ENCODE results near the gene C14orf132.

DNA sequence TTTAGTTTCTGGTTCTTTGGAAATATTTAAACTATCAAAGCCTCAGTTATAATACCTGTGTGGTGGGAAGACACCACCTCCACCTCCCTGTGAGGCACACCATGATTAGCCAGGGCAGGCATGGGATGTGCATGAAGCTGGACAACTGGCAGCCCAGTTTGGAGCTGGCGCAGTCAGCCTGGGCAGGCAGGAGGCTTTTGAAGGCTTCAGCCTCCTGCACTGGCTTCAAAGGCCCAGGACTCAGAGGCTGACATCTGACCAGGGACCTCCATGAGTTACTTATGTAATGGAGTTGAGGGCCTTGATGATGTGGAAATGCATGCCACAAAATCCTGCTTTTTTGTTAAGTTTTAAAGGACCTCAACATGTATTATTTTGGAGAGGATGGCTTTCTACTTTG is 30.3 kb downstream of the C14orf132 start:
- TF ChIP-seq, protein P1, sequence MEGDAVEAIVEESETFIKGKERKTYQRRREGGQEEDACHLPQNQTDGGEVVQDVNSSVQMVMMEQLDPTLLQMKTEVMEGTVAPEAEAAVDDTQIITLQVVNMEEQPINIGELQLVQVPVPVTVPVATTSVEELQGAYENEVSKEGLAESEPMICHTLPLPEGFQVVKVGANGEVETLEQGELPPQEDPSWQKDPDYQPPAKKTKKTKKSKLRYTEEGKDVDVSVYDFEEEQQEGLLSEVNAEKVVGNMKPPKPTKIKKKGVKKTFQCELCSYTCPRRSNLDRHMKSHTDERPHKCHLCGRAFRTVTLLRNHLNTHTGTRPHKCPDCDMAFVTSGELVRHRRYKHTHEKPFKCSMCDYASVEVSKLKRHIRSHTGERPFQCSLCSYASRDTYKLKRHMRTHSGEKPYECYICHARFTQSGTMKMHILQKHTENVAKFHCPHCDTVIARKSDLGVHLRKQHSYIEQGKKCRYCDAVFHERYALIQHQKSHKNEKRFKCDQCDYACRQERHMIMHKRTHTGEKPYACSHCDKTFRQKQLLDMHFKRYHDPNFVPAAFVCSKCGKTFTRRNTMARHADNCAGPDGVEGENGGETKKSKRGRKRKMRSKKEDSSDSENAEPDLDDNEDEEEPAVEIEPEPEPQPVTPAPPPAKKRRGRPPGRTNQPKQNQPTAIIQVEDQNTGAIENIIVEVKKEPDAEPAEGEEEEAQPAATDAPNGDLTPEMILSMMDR (IDR thresholded peaks at IDR 0.05), result no peak
- TF ChIP-seq POLR2A (IDR thresholded peaks at IDR 0.05), result no peak

All from testis (tissue), 2 donors.